EH (cell line): ENCODE data around the gene EDN2.

Experiments used
- DNase-seq: peaks from one replicate; pipeline ENCODE4 v3.0.0-alpha.2; 2015; ENCODE audit warnings: low read depth

The EDN2 gene

DNA sequence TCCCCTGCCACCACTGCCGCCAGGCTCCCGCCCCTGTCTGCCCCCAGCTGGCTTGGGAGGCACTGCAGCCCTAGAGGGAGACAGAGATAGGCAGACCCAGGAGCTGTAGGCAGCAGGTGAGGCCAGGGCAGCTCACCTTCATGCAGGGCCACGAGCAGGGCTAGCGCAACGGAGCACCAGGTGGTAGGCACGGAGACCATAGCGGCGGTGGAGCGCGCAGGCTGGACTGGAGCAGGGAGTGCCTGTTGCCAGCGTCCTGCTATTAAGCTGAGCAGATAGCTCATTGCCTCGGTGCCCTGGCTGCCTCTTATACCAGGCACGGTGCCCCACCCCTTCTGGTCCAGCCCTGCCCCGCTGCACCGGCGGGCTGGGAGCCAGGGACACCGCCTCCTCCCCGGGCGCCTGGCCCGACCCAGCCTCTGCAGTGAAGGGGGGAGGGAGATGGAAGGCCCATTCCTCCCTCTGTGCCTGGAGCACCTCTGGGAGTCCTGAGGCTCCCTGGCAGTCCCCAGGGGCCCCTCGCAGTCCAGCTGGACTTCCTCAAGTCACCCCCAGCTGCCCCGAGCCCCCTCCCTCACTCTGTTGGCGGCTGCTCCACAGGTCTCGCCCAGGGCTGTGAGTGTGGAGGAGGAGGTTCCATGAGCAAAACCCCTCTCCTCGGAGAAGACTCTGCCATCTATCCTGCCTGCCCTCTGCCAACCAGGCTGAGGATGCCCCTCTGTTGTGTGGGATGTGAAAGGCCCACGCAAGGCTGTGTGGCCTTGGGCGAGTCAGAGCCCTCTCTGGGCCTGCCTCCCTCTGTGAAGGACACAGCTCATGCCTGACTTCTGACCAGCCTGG lies at the start of gene EDN2:
Gene EDN2, minus strand, starts transcription at position 282 of the 840 bp plus-strand sequence. Its CDS starts 82 bp downstream, at position 200.
- DNase-seq: no peak

DNA sequence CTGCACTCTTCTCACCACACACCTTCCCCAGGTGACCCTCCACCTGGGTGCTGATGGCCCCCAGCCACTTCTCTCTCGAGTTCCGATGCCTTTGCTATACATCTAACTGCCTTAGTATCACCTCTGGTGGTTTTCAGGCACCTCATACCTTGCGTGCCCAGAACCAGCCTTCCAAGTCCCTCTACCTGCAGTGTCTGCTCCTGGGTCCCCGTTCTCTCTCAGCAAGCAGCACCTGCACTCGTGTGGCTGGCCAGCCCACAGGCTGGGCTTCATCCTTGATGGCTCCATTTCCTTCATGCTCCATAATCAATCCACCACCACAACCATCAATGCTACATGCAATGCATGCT lies 49.2 kb upstream of the EDN2 start:
- DNase-seq: no peak

DNA sequence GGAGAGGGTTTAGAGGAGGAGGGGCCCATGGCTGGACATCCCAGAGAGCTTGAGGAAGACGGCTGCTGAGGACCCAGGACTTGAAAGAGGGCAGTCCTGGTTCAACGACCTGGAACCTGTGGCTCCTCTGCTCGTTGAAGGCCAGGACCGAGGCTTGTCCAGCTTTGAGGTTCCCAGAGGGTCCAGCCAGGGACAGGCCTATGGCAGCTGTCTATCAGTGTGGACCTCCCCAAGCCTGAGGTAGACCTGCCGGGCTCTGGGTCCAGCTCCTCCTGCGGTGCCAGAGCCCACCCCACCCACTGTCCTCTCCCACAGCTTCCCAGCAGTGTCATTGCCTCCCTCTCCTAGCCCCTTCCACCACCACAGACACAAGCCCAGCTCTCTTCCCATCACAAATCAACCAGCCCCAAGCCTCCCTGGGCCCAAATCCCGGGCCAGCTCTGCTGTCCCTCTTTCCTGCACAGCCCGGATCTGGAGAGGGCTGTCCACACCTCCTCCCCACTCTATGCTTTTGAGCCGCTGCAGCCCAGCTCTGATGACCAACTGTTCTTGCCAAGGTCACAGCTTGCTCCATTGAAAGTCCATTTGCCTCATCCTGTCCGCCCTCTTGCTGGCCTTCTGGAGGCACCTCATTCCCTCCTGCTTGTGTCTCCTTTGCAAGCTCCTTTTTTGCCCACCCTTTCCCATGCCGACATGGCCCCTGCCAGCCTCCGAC lies 48.7 kb upstream of the EDN2 start:
- DNase-seq: no peak

- DNase-seq: no peak
These were observed 47.9 kb upstream of the EDN2 start for GRCh38 chr1:41532206-41532975.

GRCh38 chr1:41530411-41530810 lies 45.9 kb upstream of the EDN2 start:
- no peak for DNase-seq

- no peak for DNase-seq
These were observed 45.3 kb upstream of the EDN2 start for GRCh38 chr1:41529621-41530395.

GRCh38 chr1:41528726-41529605 lies 44.5 kb upstream of the EDN2 start:
- no peak for DNase-seq

- DNase-seq: no peak
These were observed 43.6 kb upstream of the EDN2 start for GRCh38 chr1:41528106-41528505.

DNA sequence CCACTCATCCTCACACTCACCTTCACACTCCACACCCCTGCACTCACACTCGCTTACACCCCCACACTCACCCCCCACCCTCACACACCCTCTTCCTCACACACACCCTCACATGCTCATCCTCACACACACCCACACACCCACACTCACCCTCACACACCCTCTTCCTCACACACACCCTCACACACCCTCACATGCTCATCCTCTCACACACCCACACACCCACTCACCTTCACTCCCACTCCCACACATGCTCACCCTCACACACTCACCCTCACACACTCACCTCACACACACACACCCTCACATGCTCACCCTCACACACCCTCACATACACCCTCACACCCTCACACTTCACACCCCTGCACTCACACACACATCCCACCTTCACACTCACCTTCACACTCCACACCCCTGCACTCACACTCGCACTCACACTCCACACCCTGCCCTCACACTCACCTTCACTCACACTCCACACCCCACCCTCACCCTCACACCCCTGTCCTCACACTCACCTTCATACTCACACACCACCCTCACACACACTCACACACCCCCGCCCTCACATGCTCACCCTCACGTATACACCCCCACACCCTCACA lies 42.6 kb upstream of the EDN2 start:
- DNase-seq: no peak

DNA sequence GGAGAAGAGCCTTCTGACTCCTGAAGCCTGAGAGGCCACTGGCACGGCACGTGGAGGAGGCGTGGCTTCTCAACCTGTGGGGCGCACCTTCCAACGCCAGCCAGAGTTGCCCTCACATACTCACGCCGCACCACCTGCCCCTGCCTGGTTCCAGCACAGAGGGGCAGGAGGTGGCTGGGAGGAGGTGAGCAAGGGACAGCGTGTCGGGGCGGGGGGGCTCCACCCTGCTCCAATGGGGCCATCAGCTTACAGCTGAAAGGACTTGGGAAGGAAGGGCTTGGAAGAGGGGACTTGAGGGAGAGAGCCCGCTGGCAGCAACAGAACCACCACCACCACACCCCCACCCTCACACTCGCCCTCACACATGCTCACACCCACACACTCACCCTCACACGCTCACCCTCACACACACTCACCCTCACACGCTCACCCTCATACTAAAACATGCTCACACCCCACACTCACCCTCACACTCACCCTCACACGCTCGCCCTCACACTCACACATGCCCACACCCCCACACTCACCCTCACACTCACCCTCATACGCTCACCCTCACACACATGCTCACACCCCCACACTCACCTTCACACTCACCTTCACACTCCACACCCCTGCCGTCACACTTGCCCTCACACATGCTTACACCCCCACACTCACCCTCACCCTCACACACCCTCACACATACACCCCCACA lies 41.6 kb upstream of the EDN2 start:
- DNase-seq: no peak

GRCh38 chr1:41524676-41525675 lies 40.5 kb upstream of the EDN2 start:
- DNase-seq: no peak

GRCh38 chr1:41523949-41524675 lies 39.6 kb upstream of the EDN2 start:
- no peak for DNase-seq

- DNase-seq: no peak
These were observed 38.6 kb upstream of the EDN2 start for GRCh38 chr1:41523071-41523470.

- DNase-seq: no peak
These were observed 37.3 kb upstream of the EDN2 start for GRCh38 chr1:41521766-41522165.

DNA sequence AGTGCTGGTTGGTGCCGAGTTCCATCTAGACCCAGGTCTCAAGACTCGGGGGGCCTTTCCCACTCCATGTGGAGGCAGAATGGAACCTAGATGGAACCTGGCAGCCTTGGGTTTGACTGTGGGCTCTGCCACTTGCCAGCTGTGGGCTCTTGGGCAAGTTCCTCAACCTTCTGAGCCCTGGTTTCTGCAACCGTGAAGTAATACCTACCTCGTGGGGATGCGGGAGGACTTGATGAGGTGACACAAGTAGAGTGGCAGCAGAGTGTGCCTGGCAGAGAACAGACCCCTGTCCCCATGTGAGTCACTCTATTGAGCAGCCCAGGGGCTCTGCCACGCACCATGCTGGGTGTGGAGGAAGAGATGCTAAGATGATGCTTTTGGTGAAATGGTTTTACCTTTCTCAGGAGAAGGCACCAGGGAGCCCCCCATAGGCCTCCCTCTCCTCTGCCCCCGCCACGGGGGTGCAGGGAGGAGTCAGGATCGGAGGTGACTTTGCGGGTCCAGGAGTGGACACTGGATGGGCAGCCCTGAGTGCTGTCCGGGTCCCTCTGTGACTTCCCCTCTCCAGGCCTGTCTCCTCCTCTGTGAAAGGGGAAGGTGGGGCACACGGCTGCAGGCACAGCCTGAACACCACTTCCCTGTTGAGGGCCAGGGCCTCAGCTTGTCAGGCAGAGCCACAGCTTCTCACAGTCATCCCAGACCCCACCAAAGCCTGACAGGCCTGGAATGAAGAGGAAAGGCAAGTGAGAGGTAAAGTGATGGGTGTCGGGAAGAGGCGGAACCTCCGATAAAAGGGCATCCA lies 36.7 kb upstream of the EDN2 start:
- no peak for DNase-seq

DNA sequence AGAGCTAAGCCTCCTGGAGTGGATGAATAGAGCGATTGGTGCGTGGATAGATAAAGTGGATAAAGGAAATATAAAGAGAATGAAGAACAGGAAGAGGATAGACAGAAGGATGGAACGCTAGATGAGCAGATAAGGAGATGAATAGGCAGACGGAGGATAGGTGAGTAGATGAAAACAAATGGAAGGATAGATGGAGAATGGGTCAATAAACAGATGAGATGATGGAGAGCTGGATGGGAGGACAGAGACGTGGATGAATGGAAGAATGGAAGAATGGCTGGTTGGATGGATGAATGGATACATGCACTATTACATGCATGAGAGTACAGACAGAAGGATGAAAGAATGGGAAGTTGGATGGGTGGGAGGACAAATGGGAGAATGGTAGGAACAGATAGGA lies 35.2 kb upstream of the EDN2 start:
- no peak for DNase-seq

DNA sequence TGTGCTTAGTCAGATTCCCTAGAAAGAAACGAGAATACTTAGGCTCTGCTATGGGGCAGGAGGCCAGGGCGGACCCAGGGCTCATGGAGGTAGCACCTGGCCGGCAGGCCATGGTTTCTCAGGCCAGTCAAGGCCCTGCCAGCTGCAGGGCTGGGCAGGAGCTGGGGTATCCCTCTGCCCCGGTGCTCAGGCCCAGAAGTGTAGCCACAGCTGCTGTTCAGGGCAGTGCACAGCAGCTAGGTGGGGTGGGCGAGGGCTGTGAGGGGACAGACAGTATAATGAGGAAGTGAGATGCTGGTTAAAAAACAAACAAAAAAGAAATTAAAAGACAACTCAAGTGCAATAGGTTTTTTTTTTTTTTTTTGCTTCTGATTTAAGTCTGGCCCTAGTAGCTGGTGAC lies 34.0 kb upstream of the EDN2 start:
- no peak for DNase-seq
